Measurements from ENCODE around the gene SULT1B1. TPM values are rescaled to one million over a fixed set of nuclear protein-coding genes. Genes with fewer than 3 reads are reported as not detected.

SULT1B1 gene
- total RNA-seq, 1 donor, result 0.27 TPM

DNA sequence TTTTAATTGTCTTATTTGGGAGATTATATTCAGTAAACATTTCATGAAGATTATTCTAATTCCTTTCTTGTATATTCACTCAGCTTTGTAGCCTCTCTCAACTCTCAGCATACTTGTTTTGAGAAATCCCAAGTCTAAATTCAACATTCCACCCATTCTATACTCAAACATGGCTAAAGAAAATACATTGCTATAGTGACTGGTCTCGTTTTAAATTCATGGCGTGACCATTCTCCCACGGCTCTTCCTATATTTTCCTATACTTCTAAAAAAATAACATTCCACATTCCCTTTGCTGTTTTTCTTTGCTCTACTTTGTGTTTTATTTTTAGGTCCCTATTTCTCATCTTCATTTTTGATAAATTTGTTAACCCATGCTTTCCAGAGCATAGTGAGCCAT lies 58.2 kb downstream of the SULT1B1 start:
- DNase-seq (ENCODE audit: low read depth in 2 of 3, low spot score in 2 of 3), result no peak

DNA sequence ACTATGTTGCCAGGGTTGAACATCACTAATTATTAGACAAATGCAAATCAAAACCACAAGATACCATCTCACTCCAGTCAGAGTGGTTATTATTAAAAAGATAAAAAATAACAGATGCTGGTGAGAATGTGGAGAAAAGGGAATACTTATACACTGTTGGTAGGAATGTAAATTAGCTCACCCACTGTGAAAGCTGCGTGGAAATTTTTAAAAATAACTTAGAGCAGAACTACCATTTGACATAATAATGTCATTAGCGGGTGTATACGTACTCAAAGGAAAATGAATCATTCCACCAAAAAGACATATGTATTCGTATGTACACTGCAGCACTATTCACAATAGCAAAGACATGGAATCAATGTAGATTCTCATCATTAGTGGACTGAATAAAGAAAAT lies 58.7 kb downstream of the SULT1B1 start:
- no peak for DNase-seq (ENCODE audit: low read depth in 2 of 3, low spot score in 2 of 3)

GRCh38 chr4:69697536-69698242 lies 62.7 kb downstream of the SULT1B1 start:
- no peak for DNase-seq (ENCODE audit: low read depth in 2 of 3, low spot score in 2 of 3)

DNA sequence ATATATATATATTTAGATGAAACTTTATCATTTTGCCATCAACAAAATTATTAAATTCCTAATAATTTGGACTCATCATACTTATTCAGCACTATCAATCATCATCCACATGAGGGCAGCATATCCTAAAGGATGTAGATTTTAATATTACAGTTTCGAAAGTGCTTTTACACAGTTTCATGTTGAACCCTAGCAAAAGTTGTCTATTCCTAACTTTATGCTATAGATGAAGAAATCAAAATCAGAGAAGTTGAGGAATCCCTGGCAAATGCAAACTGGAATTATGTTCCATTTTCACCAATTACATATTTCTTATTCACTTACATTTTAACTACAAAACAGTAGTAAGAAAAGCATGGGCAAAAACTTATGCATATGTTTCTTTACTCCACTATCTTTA lies 70.8 kb downstream of the SULT1B1 start:
- peak; percentile 6 to 77 (median 25) for DNase-seq (ENCODE audit: low read depth in 2 of 3, low spot score in 2 of 3)

GRCh38 chr4:69684804-69685203 lies 75.6 kb downstream of the SULT1B1 start:
- DNase-seq (ENCODE audit: low read depth in 2 of 3, low spot score in 2 of 3), result no peak

Other genes starting within 250 kb of the SULT1B1 start
- not detected for gene UGT2A2, start 121.0 kb downstream of the SULT1B1 start, total RNA-seq
- not detected for gene UGT2A1, start 107.4 kb downstream of the SULT1B1 start, total RNA-seq
- gene SULT1E1, start 99.5 kb upstream of the SULT1B1 start, total RNA-seq, result not detected
- gene CSN1S1, start 170.4 kb upstream of the SULT1B1 start, total RNA-seq, result not detected
- not detected for gene CSN2, start 205.1 kb upstream of the SULT1B1 start, total RNA-seq
- gene STATH, start 235.3 kb upstream of the SULT1B1 start, total RNA-seq, result not detected